ACC112 (cell line): Measurements from ENCODE around the gene TTC39C.

Source experiments
- H2AFZ ChIP-seq: fragments of 200-600 bp; sonication (generic); one replicate; pipeline ENCODE4 v1.6.0; 2017; ENCODE audit warnings: antibody characterized with exemption, low read length; ENCODE audit not compliant: unreplicated experiment
- H3K27ac ChIP-seq: fragments of 200-600 bp; sonication (generic); 2 replicates; pipeline ENCODE4 v1.5.1; 2014; ENCODE audit warnings: low read depth, mild to moderate bottlenecking, antibody characterized with exemption, low read length, moderate library complexity
- H3K27me3 ChIP-seq: fragments of 200-600 bp; sonication (generic); 2 replicates; pipeline ENCODE4 v1.6.1; 2014; ENCODE audit warnings: mild to moderate bottlenecking, antibody characterized with exemption, low read length, moderate library complexity, mixed read lengths; ENCODE audit not compliant: insufficient read depth
- H3K36me3 ChIP-seq: fragments of 200-600 bp; sonication (generic); 2 replicates; pipeline ENCODE4 v1.6.1; 2016; ENCODE audit warnings: mild to moderate bottlenecking, antibody characterized with exemption, low read length, moderate library complexity, mixed read lengths; ENCODE audit not compliant: insufficient read depth
- H3K4me1 ChIP-seq: fragments of 200-600 bp; sonication (generic); one replicate; pipeline ENCODE4 v1.6.1; 2016; ENCODE audit warnings: low read length, mixed read lengths; ENCODE audit not compliant: insufficient read depth, unreplicated experiment, control insufficient read depth
- H3K4me3 ChIP-seq: fragments of 200-600 bp; sonication (generic); 2 replicates; pipeline ENCODE4 v1.5.1; 2014; ENCODE audit warnings: mild to moderate bottlenecking, low read depth, low read length
- H3K79me2 ChIP-seq: fragments of 200-600 bp; sonication (generic); one replicate; pipeline ENCODE4 v1.6.0; 2016; ENCODE audit warnings: low read length; ENCODE audit not compliant: control insufficient read depth, unreplicated experiment, insufficient read depth

The TTC39C gene

GRCh38 chr18:23994361-23994902 lies 20.1 kb upstream of the TTC39C start:
- peak overlapping the region; percentile 68 for H3K27ac ChIP-seq
- no peaks in the 10 kb centered on the region for H3K36me3 ChIP-seq
- H3K79me2 ChIP-seq, result no peaks in the 10 kb centered on the region
- H3K4me1 ChIP-seq, result peaks cover 8% of the 10 kb centered on the region
- H2AFZ ChIP-seq, result peak overlapping the region; percentile 11
- no peaks in the 10 kb centered on the region for H3K27me3 ChIP-seq
- H3K4me3 ChIP-seq, result peak overlapping the region; percentile 48

- no peak overlapping the region for H3K27ac ChIP-seq
- H3K79me2 ChIP-seq, result no peaks in the 10 kb centered on the region
- H3K27me3 ChIP-seq, result no peaks in the 10 kb centered on the region
- H3K4me1 ChIP-seq, result peaks cover 8% of the 10 kb centered on the region
- H3K36me3 ChIP-seq, result no peaks in the 10 kb centered on the region
- H2AFZ ChIP-seq, result no peak overlapping the region
- no peak overlapping the region for H3K4me3 ChIP-seq
Observed at GRCh38 chr18:23995180-23995579, 19.4 kb upstream of the TTC39C start.

GRCh38 chr18:23998018-23998417 lies 16.5 kb upstream of the TTC39C start:
- H3K79me2 ChIP-seq, result no peaks in the 10 kb centered on the region
- H3K4me3 ChIP-seq, result no peak overlapping the region
- H3K36me3 ChIP-seq, result no peaks in the 10 kb centered on the region
- no peaks in the 10 kb centered on the region for H3K27me3 ChIP-seq
- no peak overlapping the region for H2AFZ ChIP-seq
- H3K27ac ChIP-seq, result no peak overlapping the region
- peaks cover 8% of the 10 kb centered on the region for H3K4me1 ChIP-seq

GRCh38 chr18:23998820-23999219 lies 15.7 kb upstream of the TTC39C start:
- Histone ChIP-seq H3K4me1 (peaks cover 6% of the 10 kb centered on the region), H3K27ac (no peak overlapping the region), H3K36me3 (no peaks in the 10 kb centered on the region), H3K79me2 (no peaks in the 10 kb centered on the region), H3K4me3 (no peak overlapping the region), H3K27me3 (no peaks in the 10 kb centered on the region), H2AFZ (no peak overlapping the region)

- H3K36me3 ChIP-seq, result no peaks in the 10 kb centered on the region
- H3K4me3 ChIP-seq, result no peak overlapping the region
- no peaks in the 10 kb centered on the region for H3K4me1 ChIP-seq
- H3K27ac ChIP-seq, result no peak overlapping the region
- no peaks in the 10 kb centered on the region for H3K79me2 ChIP-seq
- H2AFZ ChIP-seq, result no peak overlapping the region
- no peaks in the 10 kb centered on the region for H3K27me3 ChIP-seq
Observed at GRCh38 chr18:24000613-24001490, 13.7 kb upstream of the TTC39C start.

- H3K4me3 ChIP-seq, result no peak overlapping the region
- H3K4me1 ChIP-seq, result no peaks in the 10 kb centered on the region
- no peak overlapping the region for H2AFZ ChIP-seq
- no peaks in the 10 kb centered on the region for H3K36me3 ChIP-seq
- H3K27ac ChIP-seq, result no peak overlapping the region
- H3K27me3 ChIP-seq, result no peaks in the 10 kb centered on the region
- H3K79me2 ChIP-seq, result no peaks in the 10 kb centered on the region
Observed at GRCh38 chr18:24002479-24002878, 12.1 kb upstream of the TTC39C start.

- Histone ChIP-seq H3K27ac (no peak overlapping the region), H3K36me3 (no peaks in the 10 kb centered on the region), H3K4me3 (no peak overlapping the region), H3K27me3 (peaks cover 2% of the 10 kb centered on the region; the same call in 1 of the 2 replicates), H2AFZ (no peak overlapping the region), H3K4me1 (no peaks in the 10 kb centered on the region), H3K79me2 (no peaks in the 10 kb centered on the region)
Observed at GRCh38 chr18:24003288-24003687, 11.3 kb upstream of the TTC39C start.

- no peaks in the 10 kb centered on the region for H3K36me3 ChIP-seq
- H3K79me2 ChIP-seq, result no peaks in the 10 kb centered on the region
- H3K4me1 ChIP-seq, result no peaks in the 10 kb centered on the region
- H3K4me3 ChIP-seq, result no peak overlapping the region
- peaks cover 8% of the 10 kb centered on the region for H3K27me3 ChIP-seq
- no peak overlapping the region for H2AFZ ChIP-seq
- H3K27ac ChIP-seq, result no peak overlapping the region
Observed at GRCh38 chr18:24003903-24004640, 10.5 kb upstream of the TTC39C start.

- H3K27ac ChIP-seq, result no peak overlapping the region
- H3K4me1 ChIP-seq, result no peaks in the 10 kb centered on the region
- H3K79me2 ChIP-seq, result no peaks in the 10 kb centered on the region
- H3K36me3 ChIP-seq, result no peaks in the 10 kb centered on the region
- no peak overlapping the region for H3K4me3 ChIP-seq
- peaks cover 12% of the 10 kb centered on the region for H3K27me3 ChIP-seq
- no peak overlapping the region for H2AFZ ChIP-seq
Observed at GRCh38 chr18:24006712-24007313, 7.7 kb upstream of the TTC39C start.

GRCh38 chr18:24009246-24009645 lies 5.3 kb upstream of the TTC39C start:
- Histone ChIP-seq H3K4me3 (no peak overlapping the region), H3K36me3 (no peaks in the 10 kb centered on the region), H3K79me2 (no peaks in the 10 kb centered on the region), H3K27me3 (peaks cover 12% of the 10 kb centered on the region), H3K27ac (no peak overlapping the region), H2AFZ (no peak overlapping the region), H3K4me1 (no peaks in the 10 kb centered on the region)
